Effector memory CD8-positive, alpha-beta T cell (primary cell): ENCODE measurements around the gene RNF135.
"Not testable (repeated sequence)": the region's sequence is repeated elsewhere in the genome, so short reads cannot be mapped to it uniquely, and the experiment has no call there.

ENCODE experiments used
- ATAC-seq: fragments of 150-1000 bp; cut with Tn5 transposase; replicated peaks from 2 replicates; pipeline ENCODE4 v1.10.0; 2021; ENCODE audit warnings: mild to moderate bottlenecking, moderate library complexity
- DNase-seq, 3 experiments: peaks; one replicate each; pipeline ENCODE4 v3.0.0; 2021
- H3K27ac Mint-ChIP-seq, 2 donors: one replicate each; pipeline ENCODE4 v1.8.0; 2022; ENCODE audit warnings: mild to moderate bottlenecking in 2 of 2, mixed read lengths in 2 of 2, moderate library complexity in 2 of 2
- H3K27me3 Mint-ChIP-seq, 2 donors: one replicate each; pipeline ENCODE4 v1.8.0; 2022; ENCODE audit warnings: mixed read lengths in 2 of 2
- H3K36me3 Mint-ChIP-seq: one replicate; pipeline ENCODE4 v1.8.0; 2022; ENCODE audit warnings: mild to moderate bottlenecking, moderate library complexity, mixed read lengths; ENCODE audit not compliant: insufficient read depth
- H3K4me1 Mint-ChIP-seq, 2 donors: one replicate each; pipeline ENCODE4 v1.8.0; 2022; ENCODE audit warnings: low read depth in 2 of 2, mixed read lengths in 2 of 2
- H3K4me3 Mint-ChIP-seq, 2 donors: one replicate each; pipeline ENCODE4 v1.8.0; 2022; ENCODE audit warnings: mild to moderate bottlenecking in 2 of 2, mixed read lengths in 2 of 2, moderate library complexity in 2 of 2
- H3K9me3 Mint-ChIP-seq, 2 donors: one replicate each; pipeline ENCODE4 v1.8.0; 2022; ENCODE audit warnings: mixed read lengths in 2 of 2

The RNF135 gene

DNA sequence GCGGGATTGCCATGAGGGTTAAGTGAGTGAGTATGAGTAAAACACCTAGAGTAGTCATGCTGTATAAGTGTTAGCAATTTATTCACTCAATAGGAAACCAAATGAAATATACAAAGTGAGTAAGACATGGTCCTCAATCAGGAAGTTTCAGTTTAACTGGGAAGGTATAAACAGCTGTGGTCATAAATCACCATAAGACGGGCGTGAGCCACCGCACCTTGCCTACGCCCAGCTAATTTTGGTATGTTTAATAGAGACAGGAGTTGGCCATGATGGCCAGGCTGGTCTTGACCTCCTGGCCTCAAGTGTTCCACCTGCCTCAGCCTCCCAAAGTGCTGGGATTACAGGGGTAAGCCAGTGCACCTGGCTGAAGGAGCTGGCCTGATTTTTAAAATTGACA lies 27.0 kb downstream of the RNF135 start:
- no peaks in the 10 kb centered on the region for H3K27me3 Mint-ChIP-seq
- DNase-seq (no peak), ATAC-seq (no peak)
- H3K9me3 Mint-ChIP-seq = no peaks in the 10 kb centered on the region
- H3K27ac Mint-ChIP-seq = no peak overlapping the region
- no peak overlapping the region for H3K4me3 Mint-ChIP-seq
- peaks cover 17% of the 10 kb centered on the region for H3K36me3 Mint-ChIP-seq
- H3K4me1 Mint-ChIP-seq = no peaks in the 10 kb centered on the region

DNA sequence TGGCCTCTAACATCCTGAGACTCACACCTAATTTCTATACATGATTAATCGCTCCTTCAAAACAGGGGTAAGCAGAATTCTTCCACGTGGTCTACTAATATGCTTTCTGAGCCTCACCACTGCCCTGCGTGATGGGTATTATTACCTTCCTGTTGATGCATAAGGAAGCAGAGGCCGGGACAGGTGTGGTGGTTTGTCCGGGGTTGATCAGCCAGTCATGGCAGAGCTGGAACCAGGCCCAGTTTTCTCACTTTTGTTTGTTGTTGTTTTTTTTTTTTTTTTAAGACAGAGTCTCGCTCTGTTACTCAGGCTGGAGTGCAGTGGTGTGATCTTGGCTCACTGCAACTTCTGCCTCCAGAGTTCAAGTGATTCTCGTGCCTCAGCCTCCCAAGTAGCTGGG lies 31.2 kb downstream of the RNF135 start:
- H3K9me3 Mint-ChIP-seq = no peaks in the 10 kb centered on the region
- H3K36me3 Mint-ChIP-seq = no peaks in the 10 kb centered on the region
- no peaks in the 10 kb centered on the region for H3K27me3 Mint-ChIP-seq
- DNase-seq (no peak), ATAC-seq (no peak)
- H3K4me1 Mint-ChIP-seq = peaks cover 0 to 10% of the 10 kb centered on the region in 2 donors
- no peak overlapping the region for H3K27ac Mint-ChIP-seq
- H3K4me3 Mint-ChIP-seq = no peak overlapping the region

DNA sequence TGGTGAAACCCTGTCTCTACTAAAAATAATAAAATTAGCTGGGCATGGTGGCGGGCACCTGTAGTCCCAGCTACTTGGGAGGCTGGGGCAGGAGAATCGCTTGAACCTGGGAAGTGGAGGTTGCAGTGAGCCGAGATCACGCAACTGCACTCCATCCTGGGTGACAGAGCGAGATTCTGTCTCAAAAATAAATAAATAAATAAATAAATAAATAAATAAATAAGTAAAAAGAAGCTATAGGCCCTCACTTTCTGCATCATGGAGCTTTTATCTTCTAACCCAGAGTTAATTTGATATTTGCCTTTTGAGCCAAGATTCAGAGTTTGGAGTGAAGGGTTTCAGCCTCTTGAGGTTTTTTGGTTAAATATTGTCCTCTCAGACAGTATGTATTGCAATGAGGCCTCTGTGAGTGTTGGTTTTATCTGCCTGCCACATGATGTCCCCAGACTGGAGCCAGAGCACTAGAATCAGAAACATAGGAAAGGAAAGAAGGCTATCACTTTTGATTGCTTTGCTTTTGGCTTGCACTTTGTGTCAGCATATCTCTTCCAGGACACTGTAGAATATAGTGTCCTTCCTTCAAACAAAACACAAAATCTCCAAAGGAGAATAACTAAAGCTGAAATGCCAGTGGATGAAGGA lies 32.5 kb downstream of the RNF135 start:
- no peaks in the 10 kb centered on the region for H3K9me3 Mint-ChIP-seq
- peaks cover 5 to 21% of the 10 kb centered on the region in 2 donors for H3K4me1 Mint-ChIP-seq
- H3K4me3 Mint-ChIP-seq = no peak overlapping the region
- H3K27me3 Mint-ChIP-seq = no peaks in the 10 kb centered on the region
- H3K36me3 Mint-ChIP-seq = no peaks in the 10 kb centered on the region
- no peak overlapping the region for H3K27ac Mint-ChIP-seq
- DNase-seq (no peak), ATAC-seq (no peak)

DNA sequence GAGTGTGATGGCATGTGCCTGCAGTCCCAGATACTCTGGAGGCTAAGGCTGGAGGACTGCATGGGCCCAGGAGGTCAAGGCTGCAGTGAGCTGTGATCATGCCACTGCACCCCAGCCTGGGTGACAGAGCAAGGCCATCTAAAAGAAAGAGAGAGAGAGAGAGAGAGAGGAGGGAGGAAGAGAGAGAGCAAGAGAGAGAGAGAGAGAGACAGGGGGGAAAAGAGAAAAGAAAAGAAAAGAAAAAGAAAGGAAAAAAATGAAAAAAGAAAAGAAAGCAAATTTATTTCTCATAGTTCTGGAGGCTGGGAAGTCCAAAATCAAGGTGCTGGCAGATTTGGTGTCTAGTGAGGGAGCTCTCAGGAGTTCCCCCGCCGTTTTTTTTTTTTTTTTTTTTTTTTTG lies 33.3 kb downstream of the RNF135 start:
- Mint-ChIP-seq H3K9me3 (no peaks in the 10 kb centered on the region), H3K4me3 (no peak overlapping the region), H3K27ac (no peak overlapping the region), H3K36me3 (peaks cover 5% of the 10 kb centered on the region), H3K27me3 (no peaks in the 10 kb centered on the region), H3K4me1 (peaks cover 9 to 26% of the 10 kb centered on the region in 2 donors)
- DNase-seq (no peak), ATAC-seq (no peak)

DNA sequence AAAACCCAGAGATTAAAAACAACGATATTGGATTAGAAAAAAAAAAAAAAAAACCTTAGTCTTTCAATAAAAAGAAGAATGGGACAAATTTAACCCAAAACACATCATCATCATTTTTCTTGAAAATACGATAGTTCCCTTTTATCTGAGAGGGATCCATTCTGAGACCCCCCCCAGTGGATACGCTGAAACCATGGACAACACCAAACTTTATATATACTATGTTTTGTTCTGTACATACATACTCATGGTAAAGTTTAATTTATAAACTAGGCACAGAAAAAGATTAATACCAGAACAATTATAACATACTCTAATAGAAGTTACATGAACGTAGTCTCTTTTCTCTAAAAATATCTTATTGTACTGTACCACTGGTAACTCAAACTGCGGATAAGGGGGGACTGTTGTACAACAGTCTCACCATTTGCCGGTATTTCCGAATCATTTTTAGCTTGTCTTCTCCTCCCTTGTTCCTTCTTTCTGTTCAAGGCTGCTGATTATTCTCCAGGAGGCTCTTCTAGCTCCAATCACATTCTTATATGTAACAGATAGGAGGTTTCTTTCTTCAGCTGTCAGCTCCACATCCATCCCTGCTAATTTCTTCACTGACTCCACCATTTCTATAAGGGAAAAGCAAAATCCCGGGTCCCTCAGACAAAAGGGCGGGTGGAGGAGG lies 37.0 kb downstream of the RNF135 start:
- peak overlapping the region; percentile 89 to 99 for H3K27ac Mint-ChIP-seq
- H3K4me1 Mint-ChIP-seq = peaks cover 12 to 34% of the 10 kb centered on the region in 2 donors
- H3K4me3 Mint-ChIP-seq = peak overlapping the region; percentile 88 to 96
- ATAC-seq = no peak
- H3K9me3 Mint-ChIP-seq = no peaks in the 10 kb centered on the region
- peaks cover 5% of the 10 kb centered on the region for H3K36me3 Mint-ChIP-seq
- no peak for DNase-seq
- no peaks in the 10 kb centered on the region for H3K27me3 Mint-ChIP-seq

DNA sequence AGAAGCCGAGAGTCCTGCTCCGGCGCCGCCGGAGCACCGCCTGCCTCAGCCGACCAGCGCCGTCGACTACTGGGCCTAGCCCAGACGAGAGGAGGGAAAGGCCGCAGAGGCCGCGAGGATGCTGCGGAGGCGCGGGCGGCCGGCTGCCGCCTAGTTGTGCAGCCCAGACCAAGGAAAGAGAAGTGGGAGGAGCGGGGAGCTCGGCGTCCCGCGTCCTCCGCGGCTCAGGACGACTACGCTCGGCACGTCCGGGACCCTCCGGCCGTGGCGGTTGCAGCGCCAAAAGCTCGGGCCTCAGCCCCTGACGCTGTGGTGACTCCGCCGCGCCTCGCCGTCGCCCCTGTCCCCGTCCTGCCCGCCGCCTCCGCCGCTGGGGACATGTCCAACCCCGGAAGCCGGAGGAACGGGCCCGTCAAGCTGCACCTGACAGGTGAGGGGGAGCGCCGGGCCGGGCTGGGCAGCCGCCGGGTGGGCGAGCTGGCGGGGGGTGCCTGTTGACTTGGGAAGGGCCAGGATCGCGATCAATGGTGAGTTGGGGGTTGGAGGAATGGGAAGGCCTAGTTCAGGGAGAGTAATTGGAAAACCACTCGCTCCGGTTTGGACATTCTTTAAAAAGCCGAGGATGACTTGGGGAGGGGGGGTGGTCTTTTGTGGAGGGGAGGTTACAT lies 37.7 kb downstream of the RNF135 start:
- H3K9me3 Mint-ChIP-seq = no peaks in the 10 kb centered on the region
- H3K4me1 Mint-ChIP-seq = peaks cover 12 to 34% of the 10 kb centered on the region in 2 donors
- DNase-seq (peak; percentile 36 to 57 (median 50)), ATAC-seq (peak; percentile 83)
- H3K27ac Mint-ChIP-seq = peak overlapping the region; percentile 89 to 99
- H3K36me3 Mint-ChIP-seq = peaks cover 5% of the 10 kb centered on the region
- no peaks in the 10 kb centered on the region for H3K27me3 Mint-ChIP-seq
- H3K4me3 Mint-ChIP-seq = peak overlapping the region; percentile 88 to 96

DNA sequence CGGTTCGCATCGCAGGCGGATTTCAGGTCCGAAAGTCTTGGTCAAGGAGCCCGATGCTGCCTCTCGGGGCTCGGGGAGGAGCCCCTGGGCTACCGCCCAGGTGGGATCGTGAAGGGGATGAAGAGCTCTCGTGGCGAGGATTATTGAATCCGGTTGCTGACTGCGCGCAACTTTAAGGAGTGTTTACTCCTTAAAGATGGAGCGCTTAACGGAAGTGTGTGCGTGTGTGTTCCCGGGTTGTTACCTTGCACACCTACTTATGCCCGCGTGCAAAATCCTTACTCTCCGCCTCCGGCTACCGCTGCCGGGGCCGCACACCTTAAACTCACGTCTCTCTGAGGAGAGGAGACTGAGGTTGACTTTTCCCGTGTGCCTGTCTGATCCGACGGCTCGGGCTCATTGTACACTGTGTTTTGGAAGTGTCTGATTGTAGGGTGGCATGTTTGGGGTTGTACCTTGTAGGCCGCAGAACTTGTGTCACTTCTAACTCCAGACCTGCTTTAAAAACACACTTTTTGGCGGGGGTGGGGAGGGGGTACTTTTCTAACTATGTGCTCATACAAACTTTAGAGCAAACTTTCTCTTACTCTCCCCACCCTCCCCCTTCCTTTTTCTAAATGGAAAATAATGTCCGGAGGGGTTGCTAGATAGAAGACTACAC lies 38.3 kb downstream of the RNF135 start:
- ATAC-seq = peak; percentile 10
- H3K36me3 Mint-ChIP-seq, H3K27me3 Mint-ChIP-seq, H3K9me3 Mint-ChIP-seq: not testable (repeated sequence)
- peak in 1 of 3 experiments; percentile 23 for DNase-seq
- Mint-ChIP-seq H3K4me3 (peak overlapping the region; percentile 88 to 96), H3K27ac (peak overlapping the region; percentile 89 to 99), H3K4me1 (peaks cover 12 to 34% of the 10 kb centered on the region in 2 donors)

DNA sequence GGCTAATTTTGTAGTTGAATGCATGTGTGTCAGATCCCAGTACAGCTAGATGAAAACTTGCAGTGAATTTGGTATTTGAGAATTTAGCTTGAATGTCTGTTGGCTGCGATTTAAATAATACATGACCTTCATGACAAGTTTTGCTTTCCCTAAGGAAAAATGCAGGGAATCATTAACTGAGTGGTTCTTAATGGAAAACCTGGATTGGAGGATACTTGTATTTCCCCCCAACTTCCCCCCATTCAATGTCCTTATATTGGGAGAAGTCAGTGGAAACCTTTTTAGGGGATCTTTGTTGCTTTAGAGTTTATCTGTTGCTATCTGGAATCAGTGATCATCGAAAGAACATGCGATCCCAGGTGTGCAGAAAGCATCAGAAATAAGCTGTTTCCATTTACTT lies 39.2 kb downstream of the RNF135 start:
- H3K36me3 Mint-ChIP-seq, H3K27me3 Mint-ChIP-seq, H3K9me3 Mint-ChIP-seq, ATAC-seq, DNase-seq: not testable (repeated sequence)
- Mint-ChIP-seq H3K4me3 (peak overlapping the region; percentile 67 to 74), H3K27ac (peak overlapping the region; percentile 59 to 99), H3K4me1 (peaks cover 12 to 34% of the 10 kb centered on the region in 2 donors)

DNA sequence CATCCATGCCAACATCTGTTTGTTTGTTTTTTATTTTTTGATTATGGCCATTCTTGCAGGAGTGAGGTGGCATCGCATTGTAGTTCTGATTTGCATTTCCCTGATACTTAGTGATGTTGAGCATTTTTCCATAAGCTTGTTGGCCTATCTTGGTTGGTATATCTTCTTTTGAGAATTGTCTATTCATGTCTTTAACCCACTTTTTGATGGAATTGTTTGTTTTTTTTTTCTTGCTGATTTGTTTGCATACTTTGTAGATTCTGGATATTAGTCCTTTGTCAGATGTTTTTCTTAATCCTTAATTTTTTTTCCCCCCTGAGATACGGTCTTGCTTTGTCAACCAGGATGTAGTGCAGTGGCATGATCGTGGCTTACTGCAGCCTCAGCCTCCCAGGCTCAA lies 43.0 kb downstream of the RNF135 start:
- Mint-ChIP-seq H3K27ac (no peak overlapping the region), H3K27me3 (no peaks in the 10 kb centered on the region), H3K4me1 (peaks cover 6 to 12% of the 10 kb centered on the region in 2 donors), H3K4me3 (no peak overlapping the region), H3K36me3 (peaks cover 3% of the 10 kb centered on the region), H3K9me3 (no peaks in the 10 kb centered on the region)
- ATAC-seq (no peak), DNase-seq (no peak)

DNA sequence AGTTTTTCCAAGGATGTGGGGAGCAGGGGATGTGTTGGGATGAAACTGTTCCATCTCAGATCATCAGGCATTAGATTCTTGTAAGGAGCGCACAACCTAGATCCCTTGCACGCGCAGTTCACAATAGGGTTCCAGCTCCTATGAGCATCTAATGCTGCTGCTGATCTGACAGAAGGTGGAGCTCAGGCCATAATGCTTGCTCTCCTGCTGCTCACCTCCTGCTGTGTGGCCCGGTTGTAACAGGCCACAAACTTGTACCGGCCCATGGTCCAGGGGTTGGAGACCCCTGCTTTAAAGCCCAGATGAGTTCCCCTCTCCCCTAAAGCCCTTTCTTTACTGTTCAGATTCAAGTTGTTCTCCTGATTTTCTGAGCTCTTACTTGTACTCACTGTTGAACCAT lies 44.8 kb downstream of the RNF135 start:
- Mint-ChIP-seq H3K4me3 (no peak overlapping the region), H3K27me3 (no peaks in the 10 kb centered on the region), H3K4me1 (peaks cover 0 to 4% of the 10 kb centered on the region in 2 donors), H3K27ac (no peak overlapping the region), H3K9me3 (no peaks in the 10 kb centered on the region), H3K36me3 (no peaks in the 10 kb centered on the region)
- ATAC-seq = no peak
- no peak for DNase-seq

DNA sequence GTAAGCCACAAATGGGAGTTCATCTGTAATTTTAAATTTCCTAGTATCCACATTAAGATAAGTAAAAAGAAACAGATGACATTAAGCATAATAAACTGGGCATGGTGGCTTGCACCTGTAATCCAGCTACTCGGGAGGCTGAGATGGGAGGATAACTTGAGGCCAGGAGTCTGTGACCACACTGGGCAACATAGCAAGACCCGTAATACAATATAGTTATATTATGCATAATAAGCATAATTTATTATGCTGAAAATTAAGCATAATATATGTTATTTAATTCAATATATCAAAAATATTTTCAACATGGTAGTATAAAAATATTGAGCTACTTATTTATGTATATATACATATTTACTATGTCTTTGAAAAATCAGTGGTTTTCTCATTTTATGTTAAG lies 48.2 kb downstream of the RNF135 start:
- DNase-seq (no peak), ATAC-seq (no peak)
- no peak overlapping the region for H3K27ac Mint-ChIP-seq
- H3K27me3 Mint-ChIP-seq = no peaks in the 10 kb centered on the region
- H3K36me3 Mint-ChIP-seq = no peaks in the 10 kb centered on the region
- H3K4me1 Mint-ChIP-seq = no peaks in the 10 kb centered on the region
- no peaks in the 10 kb centered on the region for H3K9me3 Mint-ChIP-seq
- H3K4me3 Mint-ChIP-seq = no peak overlapping the region

DNA sequence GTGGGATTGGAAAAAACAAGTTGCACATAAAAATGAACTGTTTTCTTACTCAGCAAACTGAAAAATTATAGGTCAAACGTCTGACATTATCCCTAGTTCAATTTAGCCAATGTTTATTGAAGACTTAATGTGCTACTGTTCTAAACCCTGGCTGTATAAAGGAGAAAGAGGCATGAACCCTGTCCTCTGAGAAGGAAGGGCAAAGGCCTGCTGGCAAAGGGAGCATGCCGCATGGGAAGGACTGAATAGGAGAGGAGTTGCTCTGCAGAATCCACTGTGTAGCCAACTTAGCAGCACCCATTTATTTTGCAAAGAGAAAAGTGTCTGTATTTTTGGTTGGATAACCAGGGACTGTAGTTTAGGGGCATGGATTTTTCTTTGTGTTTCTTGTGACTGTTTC lies 52.3 kb downstream of the RNF135 start:
- not testable (repeated sequence) for ATAC-seq, DNase-seq, H3K9me3 Mint-ChIP-seq, H3K4me1 Mint-ChIP-seq, H3K27me3 Mint-ChIP-seq, H3K36me3 Mint-ChIP-seq, H3K27ac Mint-ChIP-seq, H3K4me3 Mint-ChIP-seq

DNA sequence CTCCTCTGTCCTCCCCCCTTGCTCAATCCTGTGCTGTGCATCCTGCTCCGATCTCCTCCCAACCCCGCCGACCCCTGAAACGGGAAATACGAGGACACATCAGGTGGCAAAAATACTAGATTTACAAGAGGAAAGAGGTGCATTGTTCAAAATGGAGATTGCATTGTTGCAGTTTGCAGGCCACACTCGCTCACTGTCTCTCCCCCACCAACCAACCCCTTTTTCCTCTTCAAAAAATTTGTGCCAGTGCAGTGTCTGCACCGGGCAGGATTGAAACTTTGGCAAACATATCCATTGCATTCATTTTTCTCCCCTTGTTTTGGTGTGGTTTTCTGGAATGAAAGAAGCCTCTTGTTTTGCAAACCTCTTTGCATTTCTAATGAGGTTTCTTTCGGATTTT lies 61.0 kb downstream of the RNF135 start:
- Mint-ChIP-seq H3K36me3 (peaks cover 7% of the 10 kb centered on the region), H3K27ac (no peak overlapping the region), H3K27me3 (no peaks in the 10 kb centered on the region), H3K4me3 (no peak overlapping the region), H3K9me3 (no peaks in the 10 kb centered on the region), H3K4me1 (no peaks in the 10 kb centered on the region)
- ATAC-seq (no peak), DNase-seq (no peak)
